Measurements from ENCODE around the gene FMO2. TPM values are rescaled to one million over a fixed set of nuclear protein-coding genes. Genes with fewer than 3 reads are reported as not detected.
A peak's percentile ranks its signal among the peaks of the same experiment; 100 is the strongest.

FMO2 gene
- total and polyA plus RNA-seq, 2 of the 8 experiments (the other 6 are each of a cell fraction or from before 2014, with no cell fraction given): not detected

DNA sequence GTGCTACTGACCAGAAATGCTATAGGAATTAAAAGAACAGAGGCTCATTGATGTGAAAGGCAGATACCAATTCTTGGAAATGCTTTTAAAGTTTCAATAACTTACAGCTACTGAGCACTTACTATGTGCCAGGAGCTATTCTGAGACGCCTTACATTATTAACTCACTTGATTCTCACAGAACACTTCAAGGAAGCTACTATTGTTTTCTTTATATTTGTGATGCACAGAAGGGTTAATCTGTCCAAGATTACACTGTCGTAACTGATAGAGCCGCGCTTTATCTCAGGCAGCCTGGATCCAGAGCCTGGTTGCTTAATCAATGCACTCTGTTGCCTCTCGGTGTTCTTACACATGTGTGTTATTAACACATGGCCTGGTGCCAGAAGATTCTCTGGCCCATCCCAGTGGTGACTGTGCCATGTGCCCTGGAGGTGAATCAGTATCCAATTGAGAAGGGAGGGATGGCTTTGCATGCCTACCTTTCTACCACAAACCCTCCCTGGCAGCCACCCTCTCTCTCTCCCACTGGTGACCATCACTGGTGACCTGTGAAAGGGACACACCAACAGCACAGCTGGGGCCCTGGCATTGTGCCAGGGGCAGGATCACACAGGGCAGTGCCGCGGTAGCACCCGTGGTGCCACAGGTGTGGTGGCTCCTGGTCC lies 72.0 kb downstream of the FMO2 start:
- H3K27ac ChIP-seq (ENCODE audit: low read depth, low read length): no peak overlapping the region
- ChIA-PET CTCF (ENCODE audit: partially characterized antibody) (interaction anchor here (0.6 to 11.5 kb wide), 9 partner anchors 10 to 292 kb away, joined by 3 to 78 read pairs (median 3); partner anchors contain the start of genes FMO1 and FMO4), POLR2A (ENCODE audit: partially characterized antibody) (no interaction called here)
- no peaks in the 10 kb centered on the region for H4K20me1 ChIP-seq (replicated peaks in 1 of 2; ENCODE audit: control insufficient read depth in 1 of 2, insufficient read depth in 2 of 2, low read length in 2 of 2)
- no peak overlapping the region for H3K14ac ChIP-seq (ENCODE audit: insufficient read length)
- FAIRE-seq (no peak), DNase-seq (ENCODE audit: low read depth in 1 of 2, low spot score in 2 of 2) (no peak)
- H3K4me2 ChIP-seq (ENCODE audit: insufficient read depth in 1 of 2, low read depth in 2 of 2, low read length in 2 of 2): no peak overlapping the region
- H3K4me3 ChIP-seq (ENCODE audit: extremely low read depth in 1 of 4, insufficient read depth in 2 of 4, low read depth in 3 of 4, low read length in 4 of 4): no peak overlapping the region
- H3K4ac ChIP-seq (replicated peaks; ENCODE audit: insufficient read length, low read depth, low read length): peak overlapping the region; percentile 27
- no peaks in the 10 kb centered on the region for H3K36me3 ChIP-seq (ENCODE audit: control insufficient read depth in 2 of 4, insufficient read depth in 4 of 4, low read length in 3 of 4)
- WGBS, 2 experiments (ENCODE audit: extremely low coverage in 1 of 2, insufficient coverage in 1 of 2, insufficient read length in 1 of 2, insufficient replicate concordance in 2 of 2, low coverage in 1 of 2, low lambda C conversion rate in 2 of 2, missing lambda C conversion rate in 1 of 2): 95% methylated on average over 8 of the region's 8 CpGs; no CpG with 5 or more reads in 1 of the 2 experiments
- H2AK5ac ChIP-seq (ENCODE audit: low read depth, low read length): peak overlapping the region; percentile 24; the same call in 1 of the 2 replicates
- no peak overlapping the region for H3K18ac ChIP-seq (ENCODE audit: extremely low read depth, low read length)
- no peak overlapping the region for H3K23ac ChIP-seq (ENCODE audit: insufficient read length)
- H3K79me1 ChIP-seq (ENCODE audit: low read depth, low read length): no peaks in the 10 kb centered on the region
- H4K91ac ChIP-seq (replicated peaks; ENCODE audit: insufficient read length, low read length): peak overlapping the region; percentile 61
- H2BK12ac ChIP-seq (ENCODE audit: low read depth, low read length): peak overlapping the region; percentile 70; the same call in 1 of the 2 replicates
- no peak overlapping the region for H4K5ac ChIP-seq (ENCODE audit: insufficient read length, low read depth, low read length)
- H3K23me2 ChIP-seq (ENCODE audit: low read depth, low read length): no peaks in the 10 kb centered on the region
- peak overlapping the region; percentile 90 for H2BK15ac ChIP-seq (ENCODE audit: low read length)
- H2AFZ ChIP-seq (ENCODE audit: low read length): no peak overlapping the region
- H2BK120ac ChIP-seq (replicated peaks; ENCODE audit: low read depth, low read length): peak overlapping the region; percentile 84
- H2BK20ac ChIP-seq (ENCODE audit: low read length): peak overlapping the region; percentile 51; the same call in 1 of the 2 replicates
- no peak overlapping the region for H3K9ac ChIP-seq (replicated peaks in 1 of 4; ENCODE audit: extremely low read depth in 1 of 4, low read depth in 3 of 4, low read length in 3 of 4)
- H3K9me3 ChIP-seq (ENCODE audit: insufficient read depth in 2 of 2, low read depth in 1 of 2, low read length in 1 of 2): no peaks in the 10 kb centered on the region
- H4K8ac ChIP-seq (ENCODE audit: extremely low read depth, insufficient read depth, low read length): peak overlapping the region; percentile 72; the same call in 1 of the 2 replicates
- peaks cover 9 to 20% (median 17%) of the 10 kb centered on the region in 4 experiments for H3K4me1 ChIP-seq (replicated peaks in 1 of 4; ENCODE audit: control insufficient read depth in 3 of 4, insufficient read depth in 4 of 4, low read length in 3 of 4)
- no peaks in the 10 kb centered on the region for H3K27me3 ChIP-seq (replicated peaks in 1 of 4; ENCODE audit: control insufficient read depth in 3 of 4, extremely low read depth in 1 of 4, insufficient read depth in 3 of 4, low read length in 3 of 4)
- peak overlapping the region; percentile 14; the same call in 1 of the 2 replicates for H2BK5ac ChIP-seq (ENCODE audit: low read depth, low read length)
- no peak overlapping the region for H3K56ac ChIP-seq (replicated peaks; ENCODE audit: insufficient read length, low read depth, low read length)
- no peaks in the 10 kb centered on the region for H3K79me2 ChIP-seq (ENCODE audit: control insufficient read depth in 1 of 2, insufficient read depth in 2 of 2, low read length in 2 of 2)
- no peak for TF ChIP-seq TCF12 (IDR thresholded peaks at IDR 0.05; ENCODE audit: low read depth, low read length)
- no peak for TF ChIP-seq PHF8 (conservative IDR thresholded peaks at IDR 0.05; ENCODE audit: low read depth, low read length)
- TF ChIP-seq ZNF274 (IDR thresholded peaks at IDR 0.05; ENCODE audit: borderline replicate concordance, extremely low read depth, low read length): no peak
- TF ChIP-seq, protein P1, sequence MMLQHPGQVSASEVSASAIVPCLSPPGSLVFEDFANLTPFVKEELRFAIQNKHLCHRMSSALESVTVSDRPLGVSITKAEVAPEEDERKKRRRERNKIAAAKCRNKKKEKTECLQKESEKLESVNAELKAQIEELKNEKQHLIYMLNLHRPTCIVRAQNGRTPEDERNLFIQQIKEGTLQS (IDR thresholded peaks at IDR 0.05; ENCODE audit: insufficient read depth, low read depth, low read length): no peak
- TF ChIP-seq RNF2 (IDR thresholded peaks at IDR 0.05; ENCODE audit: borderline replicate concordance, low read depth, low read length, missing control alignments, poor library complexity, severe bottlenecking): no peak
- TF ChIP-seq EP300 (IDR thresholded peaks at IDR 0.05; ENCODE audit: borderline replicate concordance in 1 of 2, low read depth in 2 of 2, low read length in 2 of 2): no peak
- no peak for TF ChIP-seq GABPA (IDR thresholded peaks at IDR 0.05; ENCODE audit: borderline replicate concordance, insufficient read depth, low read length)
- TF ChIP-seq SAP30 (IDR thresholded peaks at IDR 0.05; ENCODE audit: insufficient read depth, insufficient replicate concordance, low read length): no peak
- no peak for TF ChIP-seq KDM4A (IDR thresholded peaks at IDR 0.05; ENCODE audit: low read depth, low read length, severe bottlenecking)
- no peak for TF ChIP-seq EZH2 (IDR thresholded peaks at IDR 0.05; ENCODE audit: low read depth, low read length, severe bottlenecking)

All from H1 (cell line).